ENCODE results near the gene SLC22A23.

The SLC22A23 gene

DNA sequence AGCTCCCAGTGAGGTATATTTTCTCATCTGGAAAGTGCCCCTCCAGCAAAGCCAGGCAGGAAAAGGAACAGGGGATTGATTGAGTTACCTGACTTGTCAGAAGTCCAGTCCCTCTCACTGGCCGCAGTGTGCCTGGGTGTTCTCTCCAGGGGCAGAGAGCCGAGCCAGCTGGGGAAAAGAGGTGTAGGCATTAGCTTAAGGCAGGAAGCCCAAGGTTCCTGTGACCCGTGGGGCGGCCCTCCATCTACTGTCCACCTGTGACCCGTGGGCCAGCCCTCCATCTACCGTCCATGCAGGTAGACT lies 195.4 kb downstream of the SLC22A23 start:
- Histone ChIP-seq H3K27ac (ENCODE audit: low read depth, low read length) (no peak overlapping the region), H3K4me3 (ENCODE audit: low read length) (no peak overlapping the region), H3K4me1 (ENCODE audit: insufficient read depth, low read length) (peaks cover 6% of the 10 kb centered on the region; the same call in 1 of the 2 replicates), H3K27me3 (ENCODE audit: insufficient read depth, low read length) (no peaks in the 10 kb centered on the region), H3K9me3 (ENCODE audit: insufficient read depth, low read depth, low read length) (no peaks in the 10 kb centered on the region), H3K36me3 (ENCODE audit: insufficient read depth, low read length) (peaks cover 33% of the 10 kb centered on the region), H3K9ac (ENCODE audit: low read depth, low read length) (no peak overlapping the region)
- WGBS = 62% methylated on average over 6 of the region's 6 CpGs

DNA sequence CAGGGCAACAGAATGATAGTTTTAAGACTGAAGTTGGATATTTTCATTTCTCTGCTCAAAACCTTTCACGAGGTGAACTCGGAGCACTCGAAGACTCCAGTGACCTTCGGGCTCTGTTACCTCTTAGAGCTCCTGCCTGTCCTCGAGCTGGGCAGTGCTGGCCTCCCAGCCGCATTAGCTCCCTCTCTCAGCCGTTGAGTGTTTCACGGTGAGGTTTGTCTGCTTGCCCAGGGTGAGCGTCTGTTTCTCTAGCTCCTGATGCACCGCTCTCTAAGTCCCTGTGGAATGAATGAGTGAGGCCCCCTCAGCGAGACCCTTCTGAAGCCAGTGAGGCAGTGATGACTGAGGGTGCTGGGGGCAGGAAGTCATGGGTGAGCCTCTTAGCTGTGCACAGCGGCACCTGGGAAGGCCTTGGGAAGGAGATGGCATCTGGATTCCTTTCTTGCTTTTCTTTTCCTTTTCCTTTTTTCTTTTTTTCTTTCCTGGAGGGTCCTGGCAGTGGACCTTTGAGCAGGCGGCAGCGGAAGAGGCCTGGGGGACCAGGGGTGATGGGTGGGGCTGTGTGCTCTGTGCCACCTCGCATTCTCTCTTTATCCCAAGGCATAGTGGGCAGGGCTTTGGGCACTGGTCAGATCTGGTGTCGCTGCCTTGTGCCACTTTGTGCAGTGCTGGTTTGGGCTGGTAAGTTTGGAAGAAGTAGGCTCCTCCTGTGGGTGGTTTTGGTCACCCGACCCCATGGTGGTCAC lies 195.9 kb downstream of the SLC22A23 start:
- 77% methylated on average over 17 of the region's 17 CpGs for WGBS
- no peaks in the 10 kb centered on the region for H3K9me3 ChIP-seq (ENCODE audit: insufficient read depth, low read depth, low read length)
- H3K4me1 ChIP-seq (ENCODE audit: insufficient read depth, low read length) = peaks cover 6% of the 10 kb centered on the region; the same call in 1 of the 2 replicates
- no peak overlapping the region for H3K27ac ChIP-seq (ENCODE audit: low read depth, low read length)
- no peaks in the 10 kb centered on the region for H3K27me3 ChIP-seq (ENCODE audit: insufficient read depth, low read length)
- peak overlapping the region; percentile 31 for H3K4me3 ChIP-seq (ENCODE audit: low read length)
- H3K9ac ChIP-seq (ENCODE audit: low read depth, low read length) = no peak overlapping the region
- peaks cover 33% of the 10 kb centered on the region for H3K36me3 ChIP-seq (ENCODE audit: insufficient read depth, low read length)

DNA sequence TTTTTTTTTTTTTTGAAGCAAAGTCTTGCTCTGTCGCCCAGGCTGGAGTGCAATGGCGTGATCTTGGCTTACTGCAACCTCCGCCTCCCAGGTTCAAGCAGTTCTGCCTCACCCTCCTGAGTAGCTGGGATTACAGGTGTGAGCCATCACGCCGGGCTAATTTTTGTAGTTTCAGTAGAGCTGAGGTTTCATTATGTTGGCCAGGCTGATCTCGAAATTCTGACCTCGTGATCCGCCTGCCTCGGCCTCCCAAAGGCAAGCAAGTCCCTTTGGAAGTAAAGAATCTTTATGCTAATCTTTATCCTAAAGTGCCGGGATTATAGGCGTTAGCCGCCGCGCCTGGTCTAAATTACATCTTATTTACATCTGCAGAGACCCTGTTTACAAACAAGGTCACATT lies 196.6 kb downstream of the SLC22A23 start:
- Histone ChIP-seq H3K9me3 (ENCODE audit: insufficient read depth, low read depth, low read length) (no peaks in the 10 kb centered on the region), H3K9ac (ENCODE audit: low read depth, low read length) (no peak overlapping the region), H3K36me3 (ENCODE audit: insufficient read depth, low read length) (peaks cover 28% of the 10 kb centered on the region), H3K27ac (ENCODE audit: low read depth, low read length) (no peak overlapping the region), H3K27me3 (ENCODE audit: insufficient read depth, low read length) (no peaks in the 10 kb centered on the region), H3K4me3 (ENCODE audit: low read length) (peak overlapping the region; percentile 31), H3K4me1 (ENCODE audit: insufficient read depth, low read length) (peaks cover 6% of the 10 kb centered on the region; the same call in 1 of the 2 replicates)
- 54% methylated on average over 14 of the region's 14 CpGs for WGBS

DNA sequence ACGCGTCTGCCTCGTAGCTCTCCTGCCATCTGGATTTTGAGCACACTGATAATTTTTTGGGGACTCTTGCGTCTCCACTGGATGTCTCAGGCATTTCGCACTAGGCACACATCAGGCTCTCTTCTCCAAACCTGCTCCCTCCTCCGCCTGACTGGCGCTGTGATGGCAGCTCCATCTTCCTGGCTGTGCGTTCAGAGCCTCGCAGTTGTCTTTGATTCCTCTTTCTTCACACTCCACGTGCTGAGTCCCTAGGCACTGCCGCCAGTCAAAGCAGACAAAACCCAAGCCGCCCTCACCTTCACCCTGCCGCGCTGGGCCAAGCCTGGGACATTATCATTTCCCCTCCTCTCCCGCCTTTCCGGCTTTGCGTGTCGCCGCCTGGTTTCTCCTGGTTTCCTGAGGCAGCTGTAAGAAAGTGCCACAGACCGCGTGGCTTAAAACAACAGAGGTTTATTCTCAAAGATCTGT lies 197.3 kb downstream of the SLC22A23 start:
- H3K9me3 ChIP-seq (ENCODE audit: insufficient read depth, low read depth, low read length) = no peaks in the 10 kb centered on the region
- H3K4me1 ChIP-seq (ENCODE audit: insufficient read depth, low read length) = peaks cover 6% of the 10 kb centered on the region; the same call in 1 of the 2 replicates
- WGBS = under 1% methylated on average over 21 of the region's 21 CpGs
- H3K27ac ChIP-seq (ENCODE audit: low read depth, low read length) = peak overlapping the region; percentile 51
- H3K36me3 ChIP-seq (ENCODE audit: insufficient read depth, low read length) = peaks cover 20% of the 10 kb centered on the region
- peak overlapping the region; percentile 88 for H3K4me3 ChIP-seq (ENCODE audit: low read length)
- H3K9ac ChIP-seq (ENCODE audit: low read depth, low read length) = peak overlapping the region; percentile 86
- H3K27me3 ChIP-seq (ENCODE audit: insufficient read depth, low read length) = no peaks in the 10 kb centered on the region

DNA sequence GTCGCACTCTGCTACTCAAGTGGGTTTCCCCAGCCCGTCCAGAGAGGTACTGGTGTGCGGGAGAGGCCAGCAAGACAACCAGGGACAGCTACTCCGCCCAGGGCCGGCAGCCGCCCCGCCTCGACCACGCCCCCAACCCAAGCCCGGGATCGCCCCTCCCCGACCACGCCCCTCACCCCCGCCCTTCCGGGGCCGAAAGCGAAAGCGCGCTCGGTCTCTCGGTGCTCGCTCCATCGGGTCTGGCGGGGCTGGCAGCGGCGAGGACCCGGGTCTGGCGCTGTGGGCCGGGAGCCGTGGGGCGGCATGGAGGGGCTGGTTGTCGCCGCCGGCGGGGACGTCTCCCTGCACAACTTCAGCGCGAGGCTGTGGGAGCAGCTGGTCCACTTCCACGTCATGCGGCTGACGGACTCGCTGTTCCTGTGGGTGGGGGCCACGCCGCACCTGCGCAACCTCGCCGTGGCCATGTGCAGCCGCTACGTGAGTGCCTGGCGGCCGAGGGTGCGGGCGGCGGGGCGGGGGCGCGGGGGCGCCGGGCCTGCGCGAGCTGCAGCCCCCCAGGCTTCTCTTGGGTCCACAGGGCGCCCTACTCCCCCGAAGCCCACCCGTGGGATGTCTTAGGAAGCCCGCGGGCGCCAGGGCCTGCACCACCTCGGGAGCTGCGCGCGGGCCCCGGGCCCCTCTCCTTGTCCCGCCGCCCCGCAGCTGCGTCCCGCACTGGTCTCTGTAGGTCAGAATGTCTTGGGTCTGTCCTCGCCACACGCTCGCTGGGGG lies 197.9 kb downstream of the SLC22A23 start, which contains the start of gene PSMG4:
Gene PSMG4 (plus strand): TSS at position 228 of the 771 bp plus-strand sequence. CDS start 76 bp downstream, at position 304.
- peaks cover 6% of the 10 kb centered on the region; the same call in 1 of the 2 replicates for H3K4me1 ChIP-seq (ENCODE audit: insufficient read depth, low read length)
- under 1% methylated on average over 80 of the region's 80 CpGs for WGBS
- no peaks in the 10 kb centered on the region for H3K9me3 ChIP-seq (ENCODE audit: insufficient read depth, low read depth, low read length)
- H3K4me3 ChIP-seq (ENCODE audit: low read length) = peak within 1 kb of the TSS; percentile 88
- peaks cover 14% of the 10 kb centered on the region for H3K36me3 ChIP-seq (ENCODE audit: insufficient read depth, low read length)
- H3K27ac ChIP-seq (ENCODE audit: low read depth, low read length) = peak within 1 kb of the TSS; percentile 51
- peak within 1 kb of the TSS; percentile 86 for H3K9ac ChIP-seq (ENCODE audit: low read depth, low read length)
- no peaks in the 10 kb centered on the region for H3K27me3 ChIP-seq (ENCODE audit: insufficient read depth, low read length)

DNA sequence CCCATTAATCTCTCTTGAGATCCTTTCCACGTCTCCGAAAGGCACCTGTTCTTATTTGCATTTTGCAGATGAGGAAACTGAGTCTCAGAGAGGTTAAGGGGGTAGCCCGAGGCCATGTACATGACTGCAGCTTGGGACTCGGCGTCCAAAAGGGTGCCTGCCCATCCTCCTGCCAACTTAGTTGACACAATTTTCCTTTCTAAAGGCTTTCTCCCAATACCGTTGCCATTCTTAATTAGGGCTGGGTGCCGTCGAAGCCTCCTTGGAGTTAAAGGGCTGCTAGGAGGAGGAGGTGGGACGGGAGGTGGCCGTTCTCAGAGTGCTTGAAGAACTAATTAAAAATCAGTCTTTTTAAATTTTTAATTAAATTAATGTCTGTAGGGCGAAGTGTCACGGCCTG lies 198.6 kb downstream of the SLC22A23 start:
- peaks cover 8% of the 10 kb centered on the region; the same call in 1 of the 2 replicates for H3K36me3 ChIP-seq (ENCODE audit: insufficient read depth, low read length)
- H3K27ac ChIP-seq (ENCODE audit: low read depth, low read length) = no peak overlapping the region
- no peaks in the 10 kb centered on the region for H3K27me3 ChIP-seq (ENCODE audit: insufficient read depth, low read length)
- H3K4me3 ChIP-seq (ENCODE audit: low read length) = peak overlapping the region; percentile 88
- no peaks in the 10 kb centered on the region for H3K9me3 ChIP-seq (ENCODE audit: insufficient read depth, low read depth, low read length)
- H3K4me1 ChIP-seq (ENCODE audit: insufficient read depth, low read length) = peaks cover 6% of the 10 kb centered on the region; the same call in 1 of the 2 replicates
- WGBS = 64% methylated on average over 10 of the region's 12 CpGs
- H3K9ac ChIP-seq (ENCODE audit: low read depth, low read length) = no peak overlapping the region

DNA sequence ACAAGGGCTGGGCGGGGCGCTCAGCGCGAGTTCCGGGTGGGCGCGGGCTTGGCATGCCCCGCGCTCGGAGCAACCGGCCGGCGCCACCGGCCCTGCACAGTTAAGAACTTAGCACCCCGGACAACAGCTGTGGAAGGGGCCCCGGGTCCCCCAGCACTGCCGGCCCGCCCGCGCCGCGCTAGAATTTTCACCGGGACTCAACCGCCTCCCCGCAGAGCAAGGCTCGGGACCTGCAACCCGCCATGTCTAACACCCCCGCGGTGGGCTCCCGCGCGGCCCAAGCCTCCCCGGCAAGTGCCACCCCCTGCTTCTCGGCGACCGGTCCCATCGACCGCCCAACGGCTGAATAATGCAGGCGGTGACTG lies 203.3 kb downstream of the SLC22A23 start:
- no peak overlapping the region for H3K4me3 ChIP-seq (ENCODE audit: low read length)
- H3K36me3 ChIP-seq (ENCODE audit: insufficient read depth, low read length) = no peaks in the 10 kb centered on the region
- no peak overlapping the region for H3K27ac ChIP-seq (ENCODE audit: low read depth, low read length)
- no peaks in the 10 kb centered on the region for H3K9me3 ChIP-seq (ENCODE audit: insufficient read depth, low read depth, low read length)
- H3K27me3 ChIP-seq (ENCODE audit: insufficient read depth, low read length) = no peaks in the 10 kb centered on the region
- 97% methylated on average over 40 of the region's 40 CpGs for WGBS
- H3K9ac ChIP-seq (ENCODE audit: low read depth, low read length) = no peak overlapping the region
- H3K4me1 ChIP-seq (ENCODE audit: insufficient read depth, low read length) = peaks cover 13% of the 10 kb centered on the region

DNA sequence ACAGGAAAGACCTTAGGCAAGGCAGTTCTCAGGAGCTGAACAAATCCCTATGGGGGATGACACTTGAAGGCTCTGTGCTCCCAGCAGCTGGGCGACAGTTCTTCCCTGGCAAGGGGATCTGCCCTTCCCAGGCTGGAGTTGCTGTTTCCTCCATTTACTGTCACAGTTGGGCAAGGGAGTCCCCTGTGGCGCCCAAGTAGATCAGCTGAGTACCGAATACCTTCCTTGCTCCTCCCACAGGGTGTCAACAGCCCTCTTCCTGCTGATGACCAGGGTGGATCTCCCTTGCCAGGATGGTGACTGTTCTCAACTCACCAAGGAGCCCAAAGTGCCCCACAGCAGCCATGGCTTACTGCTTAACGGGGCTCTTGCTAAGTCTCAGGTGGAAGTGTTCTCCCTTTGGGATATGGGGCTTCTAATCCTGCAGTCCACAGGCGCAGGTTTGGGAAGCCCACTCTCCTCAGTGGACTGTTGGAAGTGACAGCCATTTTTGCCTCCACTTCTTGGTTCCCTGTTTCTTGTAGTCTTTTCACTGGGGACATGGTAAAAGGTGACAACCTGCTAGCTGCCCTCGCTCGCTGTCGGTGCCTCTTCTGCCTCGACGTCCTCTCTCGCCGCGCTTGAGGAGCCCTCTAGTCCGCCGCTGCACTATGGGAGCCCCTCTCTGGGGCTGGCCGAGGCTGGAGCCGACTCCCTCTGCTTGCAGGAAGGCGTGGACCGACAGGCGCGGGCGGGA lies 203.8 kb downstream of the SLC22A23 start:
- Histone ChIP-seq H3K4me1 (ENCODE audit: insufficient read depth, low read length) (peaks cover 11% of the 10 kb centered on the region), H3K36me3 (ENCODE audit: insufficient read depth, low read length) (no peaks in the 10 kb centered on the region), H3K9me3 (ENCODE audit: insufficient read depth, low read depth, low read length) (no peaks in the 10 kb centered on the region), H3K27me3 (ENCODE audit: insufficient read depth, low read length) (no peaks in the 10 kb centered on the region), H3K4me3 (ENCODE audit: low read length) (no peak overlapping the region), H3K9ac (ENCODE audit: low read depth, low read length) (no peak overlapping the region), H3K27ac (ENCODE audit: low read depth, low read length) (no peak overlapping the region)
- WGBS = 95% methylated on average over 22 of the region's 22 CpGs

DNA sequence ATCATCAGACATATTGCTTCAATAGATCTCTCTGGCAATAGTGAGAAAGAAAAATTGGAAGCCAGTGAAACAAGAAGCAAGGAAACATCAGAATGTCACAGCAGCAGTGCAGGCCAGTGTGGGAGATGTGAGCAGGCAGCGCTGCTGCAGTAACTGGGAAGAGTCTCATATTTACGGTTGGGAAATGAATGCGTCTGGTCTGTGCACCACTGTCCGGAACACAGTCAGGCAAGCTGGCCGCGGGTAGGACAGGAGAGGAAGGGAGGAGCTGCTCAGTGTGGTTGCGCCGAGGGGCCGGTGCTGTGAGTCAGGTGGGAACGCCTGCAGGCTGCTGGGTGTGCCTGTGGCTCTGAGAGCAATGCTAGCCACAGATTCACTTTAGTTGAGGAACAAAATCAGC lies 204.5 kb downstream of the SLC22A23 start:
- Histone ChIP-seq H3K9ac (ENCODE audit: low read depth, low read length) (no peak overlapping the region), H3K9me3 (ENCODE audit: insufficient read depth, low read depth, low read length) (no peaks in the 10 kb centered on the region), H3K4me1 (ENCODE audit: insufficient read depth, low read length) (peaks cover 18% of the 10 kb centered on the region), H3K36me3 (ENCODE audit: insufficient read depth, low read length) (no peaks in the 10 kb centered on the region), H3K27me3 (ENCODE audit: insufficient read depth, low read length) (no peaks in the 10 kb centered on the region), H3K4me3 (ENCODE audit: low read length) (no peak overlapping the region), H3K27ac (ENCODE audit: low read depth, low read length) (no peak overlapping the region)
- WGBS = 82% methylated on average over 10 of the region's 10 CpGs

DNA sequence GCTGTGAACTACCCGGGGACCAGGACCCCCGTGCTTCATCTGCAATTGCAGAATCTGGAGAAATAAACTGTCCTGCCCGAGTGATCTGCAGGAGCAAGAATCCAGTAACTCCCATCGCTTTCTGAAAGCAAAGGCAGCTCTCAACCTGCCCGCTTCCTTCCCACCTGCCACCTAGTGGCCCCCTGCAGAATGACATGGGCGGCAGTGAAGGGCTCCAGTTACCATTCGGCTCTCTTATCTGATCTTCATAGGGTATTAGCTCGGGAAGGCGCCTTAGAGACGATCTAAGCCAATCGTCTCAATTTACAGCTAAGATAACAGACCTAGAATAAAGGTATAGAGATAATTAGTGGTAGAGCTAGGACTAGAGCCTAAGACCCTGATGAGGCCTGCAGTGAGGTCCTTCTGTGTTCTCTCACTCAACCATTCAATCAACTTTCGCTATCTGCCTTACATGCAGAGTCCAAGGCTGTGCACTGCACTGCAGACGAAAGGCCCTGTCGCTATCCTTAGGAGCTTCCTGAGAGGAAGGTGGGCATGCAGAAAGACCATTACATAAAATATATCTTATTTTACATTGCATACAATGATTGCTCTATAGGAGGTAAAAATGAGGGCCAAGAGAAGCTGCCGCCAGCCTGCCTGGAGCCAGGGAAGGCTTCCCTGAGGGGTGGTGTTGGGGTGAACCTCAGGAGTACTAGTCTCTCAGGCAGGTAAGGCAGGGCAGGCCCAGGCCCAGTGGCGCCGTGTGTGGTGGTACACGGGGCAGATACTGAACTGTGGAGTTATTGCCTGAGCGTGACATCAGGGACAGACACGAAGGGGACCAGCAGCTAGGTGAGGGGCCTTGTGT lies 205.2 kb downstream of the SLC22A23 start:
- 41% methylated on average over 19 of the region's 20 CpGs for WGBS
- H3K9me3 ChIP-seq (ENCODE audit: insufficient read depth, low read depth, low read length) = no peaks in the 10 kb centered on the region
- H3K9ac ChIP-seq (ENCODE audit: low read depth, low read length) = no peak overlapping the region
- H3K27me3 ChIP-seq (ENCODE audit: insufficient read depth, low read length) = no peaks in the 10 kb centered on the region
- no peaks in the 10 kb centered on the region for H3K36me3 ChIP-seq (ENCODE audit: insufficient read depth, low read length)
- H3K27ac ChIP-seq (ENCODE audit: low read depth, low read length) = no peak overlapping the region
- H3K4me1 ChIP-seq (ENCODE audit: insufficient read depth, low read length) = peaks cover 20% of the 10 kb centered on the region
- H3K4me3 ChIP-seq (ENCODE audit: low read length) = no peak overlapping the region
